ENCODE results near the gene FER.

GRCh38 chr5:108857905-108858304 lies 110.2 kb downstream of the FER start:
- TF ChIP-seq CTCF (IDR thresholded peaks at IDR 0.05 in 2 of 3, conservative IDR thresholded peaks at IDR 0.05 in 1 of 3; ENCODE audit: control insufficient read depth in 2 of 3, extremely low read depth in 1 of 3, insufficient read depth in 1 of 3, low read depth in 3 of 3, low read length in 3 of 3), result no peak
- TF ChIP-seq SIX5 (IDR thresholded peaks at IDR 0.05; ENCODE audit: low read depth, low read length, severe bottlenecking), result no peak
- TF ChIP-seq BRCA1 (IDR thresholded peaks at IDR 0.05; ENCODE audit: low read depth, low read length), result no peak
- no peak for TF ChIP-seq ZNF217 (IDR thresholded peaks at IDR 0.05)
